T-helper 1 cell treated with Interleukin-12 subunit alpha and Interleukin-12 subunit beta and Interleukin-4 antibody, amounts not matched to agents 30 μg/mL and 1 μg/mL, for 36 hours (primary cell): ENCODE measurements around the gene ELFN2.

Source experiments
- H3K27ac Mint-ChIP-seq: one replicate; pipeline ENCODE4 v1.8.0; 2021; ENCODE audit warnings: mild to moderate bottlenecking, mixed read lengths
- H3K27me3 Mint-ChIP-seq: one replicate; pipeline ENCODE4 v1.8.0; 2021; ENCODE audit warnings: low read depth, mixed read lengths
- H3K36me3 Mint-ChIP-seq: one replicate; pipeline ENCODE4 v1.8.0; 2021; ENCODE audit warnings: low read depth, mixed read lengths
- H3K4me1 Mint-ChIP-seq: one replicate; pipeline ENCODE4 v1.8.0; 2021; ENCODE audit warnings: low read depth, mixed read lengths
- H3K4me3 Mint-ChIP-seq: one replicate; pipeline ENCODE4 v1.8.0; 2021; ENCODE audit warnings: mild to moderate bottlenecking, moderate library complexity, mixed read lengths
- H3K9me3 Mint-ChIP-seq: one replicate; pipeline ENCODE4 v1.8.0; 2021; ENCODE audit warnings: mixed read lengths

Gene ELFN2

GRCh38 chr22:37462436-37462835 lies 35.2 kb upstream of the ELFN2 start:
- peaks cover 11% of the 10 kb centered on the region for H3K4me1 Mint-ChIP-seq
- H3K4me3 Mint-ChIP-seq = no peak overlapping the region
- H3K27ac Mint-ChIP-seq = no peak overlapping the region
- H3K9me3 Mint-ChIP-seq = no peaks in the 10 kb centered on the region
- H3K36me3 Mint-ChIP-seq = peaks cover 29% of the 10 kb centered on the region
- H3K27me3 Mint-ChIP-seq = no peaks in the 10 kb centered on the region

- Mint-ChIP-seq H3K36me3 (peaks cover 29% of the 10 kb centered on the region), H3K27ac (no peak overlapping the region), H3K27me3 (no peaks in the 10 kb centered on the region), H3K9me3 (no peaks in the 10 kb centered on the region), H3K4me3 (no peak overlapping the region), H3K4me1 (peaks cover 12% of the 10 kb centered on the region)
These were observed 34.7 kb upstream of the ELFN2 start for GRCh38 chr22:37461961-37462360.

GRCh38 chr22:37460684-37461083 lies 33.4 kb upstream of the ELFN2 start:
- Mint-ChIP-seq H3K27ac (no peak overlapping the region), H3K27me3 (no peaks in the 10 kb centered on the region), H3K9me3 (no peaks in the 10 kb centered on the region), H3K4me3 (no peak overlapping the region), H3K4me1 (peaks cover 10% of the 10 kb centered on the region), H3K36me3 (peaks cover 25% of the 10 kb centered on the region)

- H3K36me3 Mint-ChIP-seq = peaks cover 16% of the 10 kb centered on the region
- peaks cover 3% of the 10 kb centered on the region for H3K27me3 Mint-ChIP-seq
- no peaks in the 10 kb centered on the region for H3K9me3 Mint-ChIP-seq
- no peak overlapping the region for H3K27ac Mint-ChIP-seq
- H3K4me3 Mint-ChIP-seq = no peak overlapping the region
- H3K4me1 Mint-ChIP-seq = peaks cover 8% of the 10 kb centered on the region
These were observed 31.9 kb upstream of the ELFN2 start for GRCh38 chr22:37459206-37459605.

GRCh38 chr22:37457093-37457893 lies 30.0 kb upstream of the ELFN2 start:
- Mint-ChIP-seq H3K27me3 (peaks cover 3% of the 10 kb centered on the region), H3K4me1 (peaks cover 8% of the 10 kb centered on the region), H3K9me3 (no peaks in the 10 kb centered on the region), H3K27ac (no peak overlapping the region), H3K4me3 (no peak overlapping the region), H3K36me3 (peaks cover 12% of the 10 kb centered on the region)

GRCh38 chr22:37456346-37456745 lies 29.1 kb upstream of the ELFN2 start:
- Mint-ChIP-seq H3K27me3 (peaks cover 3% of the 10 kb centered on the region), H3K9me3 (no peaks in the 10 kb centered on the region), H3K4me1 (peaks cover 3% of the 10 kb centered on the region), H3K36me3 (peaks cover 8% of the 10 kb centered on the region), H3K27ac (no peak overlapping the region), H3K4me3 (no peak overlapping the region)

GRCh38 chr22:37455896-37456295 lies 28.6 kb upstream of the ELFN2 start:
- H3K4me1 Mint-ChIP-seq = peaks cover 3% of the 10 kb centered on the region
- H3K4me3 Mint-ChIP-seq = no peak overlapping the region
- H3K27me3 Mint-ChIP-seq = peaks cover 3% of the 10 kb centered on the region
- no peak overlapping the region for H3K27ac Mint-ChIP-seq
- H3K36me3 Mint-ChIP-seq = peaks cover 8% of the 10 kb centered on the region
- no peaks in the 10 kb centered on the region for H3K9me3 Mint-ChIP-seq

GRCh38 chr22:37454857-37455686 lies 27.8 kb upstream of the ELFN2 start:
- Mint-ChIP-seq H3K27ac (no peak overlapping the region), H3K27me3 (peaks cover 3% of the 10 kb centered on the region), H3K4me3 (no peak overlapping the region)

GRCh38 chr22:37453696-37454095 lies 26.4 kb upstream of the ELFN2 start:
- H3K27me3 Mint-ChIP-seq = peaks cover 3% of the 10 kb centered on the region
- H3K9me3 Mint-ChIP-seq = no peaks in the 10 kb centered on the region
- H3K4me1 Mint-ChIP-seq = peaks cover 3% of the 10 kb centered on the region
- no peak overlapping the region for H3K4me3 Mint-ChIP-seq
- H3K27ac Mint-ChIP-seq = no peak overlapping the region
- peaks cover under 1% of the 10 kb centered on the region for H3K36me3 Mint-ChIP-seq

More at GRCh38 chr22:37454857-37455686, 27.8 kb upstream of the ELFN2 start:
- H3K4me1 Mint-ChIP-seq = peaks cover 3% of the 10 kb centered on the region
- H3K9me3 Mint-ChIP-seq = no peaks in the 10 kb centered on the region
- peaks cover 5% of the 10 kb centered on the region for H3K36me3 Mint-ChIP-seq

GRCh38 chr22:37451218-37451617 lies 23.9 kb upstream of the ELFN2 start:
- peaks cover 3% of the 10 kb centered on the region for H3K27me3 Mint-ChIP-seq
- H3K36me3 Mint-ChIP-seq = no peaks in the 10 kb centered on the region
- H3K4me3 Mint-ChIP-seq = no peak overlapping the region
- no peaks in the 10 kb centered on the region for H3K4me1 Mint-ChIP-seq
- no peaks in the 10 kb centered on the region for H3K9me3 Mint-ChIP-seq
- no peak overlapping the region for H3K27ac Mint-ChIP-seq

GRCh38 chr22:37449331-37450001 lies 22.2 kb upstream of the ELFN2 start:
- no peaks in the 10 kb centered on the region for H3K27me3 Mint-ChIP-seq
- H3K27ac Mint-ChIP-seq = no peak overlapping the region
- no peak overlapping the region for H3K4me3 Mint-ChIP-seq
- no peaks in the 10 kb centered on the region for H3K36me3 Mint-ChIP-seq
- H3K4me1 Mint-ChIP-seq = no peaks in the 10 kb centered on the region
- H3K9me3 Mint-ChIP-seq = no peaks in the 10 kb centered on the region

- H3K27me3 Mint-ChIP-seq = no peaks in the 10 kb centered on the region
- no peaks in the 10 kb centered on the region for H3K36me3 Mint-ChIP-seq
- no peak overlapping the region for H3K27ac Mint-ChIP-seq
- no peaks in the 10 kb centered on the region for H3K4me1 Mint-ChIP-seq
- no peak overlapping the region for H3K4me3 Mint-ChIP-seq
- H3K9me3 Mint-ChIP-seq = no peaks in the 10 kb centered on the region
These were observed 21.3 kb upstream of the ELFN2 start for GRCh38 chr22:37448516-37449127.

GRCh38 chr22:37445501-37445900 lies 18.2 kb upstream of the ELFN2 start:
- H3K27me3 Mint-ChIP-seq = peaks cover 6% of the 10 kb centered on the region
- H3K4me3 Mint-ChIP-seq = no peak overlapping the region
- H3K36me3 Mint-ChIP-seq = no peaks in the 10 kb centered on the region
- H3K4me1 Mint-ChIP-seq = peaks cover 5% of the 10 kb centered on the region
- H3K9me3 Mint-ChIP-seq = no peaks in the 10 kb centered on the region
- H3K27ac Mint-ChIP-seq = no peak overlapping the region

- Mint-ChIP-seq H3K27me3 (peaks cover 11% of the 10 kb centered on the region), H3K9me3 (no peaks in the 10 kb centered on the region), H3K36me3 (no peaks in the 10 kb centered on the region), H3K4me1 (peaks cover 5% of the 10 kb centered on the region), H3K4me3 (no peak overlapping the region), H3K27ac (no peak overlapping the region)
These were observed 16.7 kb upstream of the ELFN2 start for GRCh38 chr22:37443977-37444376.
